ENCODE measurements around the gene NADK2.

GRCh38 chr5:36273809-36274526, 32.2 kb upstream of the NADK2 start:
- no peak for TF ChIP-seq CTCF (IDR thresholded peaks at IDR 0.05)
- TF ChIP-seq POLR2A (IDR thresholded peaks at IDR 0.05), result no peak
